Measurements from ENCODE around the gene MIPOL1. TPM values are rescaled to one million over a fixed set of nuclear protein-coding genes. Genes with fewer than 3 reads are reported as not detected.
A peak's percentile ranks its signal among the peaks of the same experiment; 100 is the strongest.

MIPOL1 gene
- total and polyA plus RNA-seq, 2 experiments from 2014 or later = 16.6 to 24.8 TPM

DNA sequence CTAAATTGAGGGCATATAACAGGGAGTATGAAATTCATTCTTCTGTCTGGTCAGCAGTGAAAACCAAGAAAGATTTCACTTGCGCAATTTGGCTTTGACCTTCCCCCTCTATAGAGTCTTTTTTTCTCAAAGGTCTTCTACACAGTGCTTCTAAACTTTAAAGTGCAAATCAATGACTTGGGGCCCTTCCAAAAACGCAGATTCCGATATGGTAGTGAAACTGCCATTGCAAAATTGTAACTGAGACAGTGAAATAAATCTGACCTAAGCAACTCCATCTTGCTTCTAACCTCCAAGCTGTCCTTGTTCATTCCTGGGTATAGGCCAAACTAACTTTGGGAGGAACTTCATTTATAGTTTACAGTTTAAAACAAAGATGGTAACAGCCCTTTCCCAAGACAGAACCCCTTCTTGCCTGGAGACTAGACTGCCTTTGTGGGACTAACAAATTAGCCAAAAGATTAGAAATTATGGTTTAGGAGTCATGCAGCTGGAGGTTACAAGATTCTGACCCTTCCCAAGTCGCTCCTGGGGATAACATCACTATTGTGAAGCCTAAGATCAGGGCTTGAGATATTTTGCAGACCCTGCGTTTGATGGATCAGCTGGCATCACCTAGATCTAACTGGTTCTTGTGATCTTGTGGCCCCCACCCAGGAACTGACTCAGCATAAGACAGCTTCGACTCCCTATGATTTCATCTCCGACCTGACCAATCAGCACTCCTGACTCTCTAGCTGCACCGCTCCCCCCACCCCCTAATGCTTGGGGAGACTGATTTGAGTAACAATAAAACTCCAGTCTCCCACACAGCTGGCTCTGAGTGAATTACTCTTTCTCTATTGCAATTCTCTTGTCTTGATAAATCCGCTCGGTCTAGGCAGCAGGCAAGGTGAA is 30.3 kb upstream of the MIPOL1 start (continued):
- TF ChIP-seq, protein P1, sequence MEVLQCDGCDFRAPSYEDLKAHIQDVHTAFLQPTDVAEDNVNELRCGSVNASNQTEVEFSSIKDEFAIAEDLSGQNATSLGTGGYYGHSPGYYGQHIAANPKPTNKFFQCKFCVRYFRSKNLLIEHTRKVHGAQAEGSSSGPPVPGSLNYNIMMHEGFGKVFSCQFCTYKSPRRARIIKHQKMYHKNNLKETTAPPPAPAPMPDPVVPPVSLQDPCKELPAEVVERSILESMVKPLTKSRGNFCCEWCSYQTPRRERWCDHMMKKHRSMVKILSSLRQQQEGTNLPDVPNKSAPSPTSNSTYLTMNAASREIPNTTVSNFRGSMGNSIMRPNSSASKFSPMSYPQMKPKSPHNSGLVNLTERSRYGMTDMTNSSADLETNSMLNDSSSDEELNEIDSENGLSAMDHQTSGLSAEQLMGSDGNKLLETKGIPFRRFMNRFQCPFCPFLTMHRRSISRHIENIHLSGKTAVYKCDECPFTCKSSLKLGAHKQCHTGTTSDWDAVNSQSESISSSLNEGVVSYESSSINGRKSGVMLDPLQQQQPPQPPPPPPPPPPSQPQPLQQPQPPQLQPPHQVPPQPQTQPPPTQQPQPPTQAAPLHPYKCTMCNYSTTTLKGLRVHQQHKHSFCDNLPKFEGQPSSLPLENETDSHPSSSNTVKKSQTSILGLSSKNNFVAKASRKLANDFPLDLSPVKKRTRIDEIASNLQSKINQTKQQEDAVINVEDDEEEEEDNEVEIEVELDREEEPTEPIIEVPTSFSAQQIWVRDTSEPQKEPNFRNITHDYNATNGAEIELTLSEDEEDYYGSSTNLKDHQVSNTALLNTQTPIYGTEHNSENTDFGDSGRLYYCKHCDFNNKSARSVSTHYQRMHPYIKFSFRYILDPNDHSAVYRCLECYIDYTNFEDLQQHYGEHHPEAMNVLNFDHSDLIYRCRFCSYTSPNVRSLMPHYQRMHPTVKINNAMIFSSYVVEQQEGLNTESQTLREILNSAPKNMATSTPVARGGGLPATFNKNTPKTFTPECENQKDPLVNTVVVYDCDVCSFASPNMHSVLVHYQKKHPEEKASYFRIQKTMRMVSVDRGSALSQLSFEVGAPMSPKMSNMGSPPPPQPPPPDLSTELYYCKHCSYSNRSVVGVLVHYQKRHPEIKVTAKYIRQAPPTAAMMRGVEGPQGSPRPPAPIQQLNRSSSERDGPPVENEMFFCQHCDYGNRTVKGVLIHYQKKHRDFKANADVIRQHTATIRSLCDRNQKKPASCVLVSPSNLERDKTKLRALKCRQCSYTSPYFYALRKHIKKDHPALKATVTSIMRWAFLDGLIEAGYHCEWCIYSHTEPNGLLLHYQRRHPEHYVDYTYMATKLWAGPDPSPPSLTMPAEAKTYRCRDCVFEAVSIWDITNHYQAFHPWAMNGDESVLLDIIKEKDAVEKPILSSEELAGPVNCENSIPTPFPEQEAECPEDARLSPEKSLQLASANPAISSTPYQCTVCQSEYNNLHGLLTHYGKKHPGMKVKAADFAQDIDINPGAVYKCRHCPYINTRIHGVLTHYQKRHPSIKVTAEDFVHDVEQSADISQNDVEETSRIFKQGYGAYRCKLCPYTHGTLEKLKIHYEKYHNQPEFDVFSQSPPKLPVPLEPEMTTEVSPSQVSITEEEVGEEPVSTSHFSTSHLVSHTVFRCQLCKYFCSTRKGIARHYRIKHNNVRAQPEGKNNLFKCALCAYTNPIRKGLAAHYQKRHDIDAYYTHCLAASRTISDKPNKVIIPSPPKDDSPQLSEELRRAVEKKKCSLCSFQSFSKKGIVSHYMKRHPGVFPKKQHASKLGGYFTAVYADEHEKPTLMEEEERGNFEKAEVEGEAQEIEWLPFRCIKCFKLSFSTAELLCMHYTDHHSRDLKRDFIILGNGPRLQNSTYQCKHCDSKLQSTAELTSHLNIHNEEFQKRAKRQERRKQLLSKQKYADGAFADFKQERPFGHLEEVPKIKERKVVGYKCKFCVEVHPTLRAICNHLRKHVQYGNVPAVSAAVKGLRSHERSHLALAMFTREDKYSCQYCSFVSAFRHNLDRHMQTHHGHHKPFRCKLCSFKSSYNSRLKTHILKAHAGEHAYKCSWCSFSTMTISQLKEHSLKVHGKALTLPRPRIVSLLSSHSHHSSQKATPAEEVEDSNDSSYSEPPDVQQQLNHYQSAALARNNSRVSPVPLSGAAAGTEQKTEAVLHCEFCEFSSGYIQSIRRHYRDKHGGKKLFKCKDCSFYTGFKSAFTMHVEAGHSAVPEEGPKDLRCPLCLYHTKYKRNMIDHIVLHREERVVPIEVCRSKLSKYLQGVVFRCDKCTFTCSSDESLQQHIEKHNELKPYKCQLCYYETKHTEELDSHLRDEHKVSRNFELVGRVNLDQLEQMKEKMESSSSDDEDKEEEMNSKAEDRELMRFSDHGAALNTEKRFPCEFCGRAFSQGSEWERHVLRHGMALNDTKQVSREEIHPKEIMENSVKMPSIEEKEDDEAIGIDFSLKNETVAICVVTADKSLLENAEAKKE (CRISPR knock-in tag; IDR thresholded peaks at IDR 0.05) = peak; percentile 63; the same call in 1 of the 2 replicates
- no peak for TF ChIP-seq STAT1 (IDR thresholded peaks at IDR 0.05; ENCODE audit: unreplicated experiment)
- peak; percentile 26; the same call in 1 of the 2 replicates for TF ChIP-seq POLR2AphosphoS5 (IDR thresholded peaks at IDR 0.05; ENCODE audit: low read depth)

DNA sequence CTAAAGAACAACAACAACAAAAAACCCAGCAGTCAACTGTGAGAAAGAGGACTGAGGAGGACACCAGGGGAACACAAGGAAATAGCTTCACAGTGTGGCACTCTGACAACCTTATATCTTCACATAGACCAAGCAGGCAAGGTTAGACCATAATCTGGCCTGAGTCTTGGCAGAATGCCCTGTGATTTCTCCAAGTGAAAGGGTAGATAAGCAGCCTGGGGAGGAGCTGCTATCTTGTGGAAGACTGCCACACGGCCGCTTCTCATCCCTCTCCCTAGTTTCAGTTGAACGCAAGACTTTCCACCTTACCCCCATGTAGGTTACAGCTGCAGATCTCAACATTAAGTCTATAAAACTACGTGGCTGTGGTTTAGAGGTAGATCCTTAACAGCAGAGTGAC is 29.0 kb upstream of the MIPOL1 start:
- Mint-ChIP-seq H3K9me3 (no peaks in the 10 kb centered on the region; the same call in 2 of the 3 replicates), H3K36me3 (ENCODE audit: low read depth) (peaks cover 4% of the 10 kb centered on the region; the same call in 2 of the 3 replicates), H3K27me3 (ENCODE audit: insufficient read depth, low read depth, poor library complexity) (peaks cover 10% of the 10 kb centered on the region), H3K4me3 (no peak overlapping the region; the same call in 2 of the 3 replicates), H3K27ac (peak overlapping the region; percentile 92), H3K4me1 (peaks cover 48% of the 10 kb centered on the region)
- Histone ChIP-seq H3F3A (replicated peaks; ENCODE audit: low read depth) (peaks cover 4% of the 10 kb centered on the region; the same call in 1 of the 2 replicates), H3K4me1 (ENCODE audit: insufficient read depth) (peaks cover 36% of the 10 kb centered on the region), H3K79me2 (replicated peaks; ENCODE audit: insufficient read depth) (no peaks in the 10 kb centered on the region; the same call in 1 of the 2 replicates), H3K27ac (ENCODE audit: low read depth) (peak overlapping the region; percentile 93), H4K20me1 (replicated peaks; ENCODE audit: insufficient read depth) (no peaks in the 10 kb centered on the region), H3K4me3 (no peak overlapping the region), H3K4me2 (peak overlapping the region; percentile 25), H2AFZ (no peak overlapping the region), H3K27me3 (ENCODE audit: insufficient read depth) (no peaks in the 10 kb centered on the region), H3K9me2 (ENCODE audit: insufficient read depth) (no peaks in the 10 kb centered on the region), H3K36me3 (ENCODE audit: insufficient read depth) (no peaks in the 10 kb centered on the region)
- TF ChIP-seq NANOG (IDR thresholded peaks at IDR 0.05; ENCODE audit: borderline replicate concordance) = no peak
- no peak for TF ChIP-seq EZH2 (IDR thresholded peaks at IDR 0.05; ENCODE audit: low read depth, unreplicated experiment)
- DNase-seq (ENCODE audit: low spot score) (no peak), ATAC-seq (no peak)

Measured in GM23338 (cell line).